KMS-11 (cell line): Measurements from ENCODE around the gene RAB44.

Experiments used
- H2AFZ ChIP-seq: fragments of 200-600 bp; sonication (generic); 2 replicates; pipeline ENCODE4 v1.6.1; 2016; ENCODE audit warnings: antibody characterized with exemption, mixed run types, low read depth
- H3K27ac ChIP-seq: fragments of 200-600 bp; sonication (generic); 2 replicates; pipeline ENCODE4 v1.6.1; 2016; ENCODE audit warnings: mild to moderate bottlenecking, mixed run types
- H3K27me3 ChIP-seq: fragments of 200-600 bp; sonication (generic); 2 replicates; pipeline ENCODE4 v1.6.1; 2017; ENCODE audit warnings: mild to moderate bottlenecking, low read depth, mixed run types, moderate library complexity; ENCODE audit not compliant: insufficient read depth
- H3K36me3 ChIP-seq: fragments of 200-600 bp; sonication (generic); 2 replicates; pipeline ENCODE4 v1.6.1; 2017; ENCODE audit warnings: mild to moderate bottlenecking, mixed run types; ENCODE audit not compliant: insufficient read depth
- H3K4me1 ChIP-seq: fragments of 200-600 bp; sonication (generic); 2 replicates; pipeline ENCODE4 v1.6.1; 2016; ENCODE audit warnings: mild to moderate bottlenecking, low read depth, mixed run types; ENCODE audit not compliant: poor library complexity, severe bottlenecking
- H3K4me2 ChIP-seq: fragments of 200-600 bp; sonication (generic); 2 replicates; pipeline ENCODE4 v1.7.0; 2016; ENCODE audit warnings: mild to moderate bottlenecking, mixed run types
- H3K4me3 ChIP-seq: fragments of 200-600 bp; sonication (generic); IDR thresholded peaks from 2 replicates; pipeline ENCODE4 v1.6.1; 2017; ENCODE audit warnings: low read depth, low read length, mixed read lengths; ENCODE audit not compliant: insufficient read depth
- H3K79me2 ChIP-seq: fragments of 200-600 bp; sonication (generic); 2 replicates; pipeline ENCODE4 v1.6.1; 2016; ENCODE audit warnings: low read depth, mixed run types; ENCODE audit not compliant: insufficient read depth
- H3K9ac ChIP-seq: fragments of 200-600 bp; sonication (generic); 2 replicates; pipeline ENCODE4 v1.6.1; 2016; ENCODE audit warnings: mild to moderate bottlenecking, mixed run types
- H4K20me1 ChIP-seq: fragments of 200-600 bp; sonication (generic); 2 replicates; pipeline ENCODE4 v1.6.1; 2016; ENCODE audit warnings: mild to moderate bottlenecking, mixed run types; ENCODE audit not compliant: insufficient read depth
- CTCF ChIP-seq: fragments of 200-600 bp; sonication (generic); conservative IDR thresholded peaks from 2 replicates; pipeline ENCODE4 v1.6.1; 2017; ENCODE audit warnings: low read depth, mild to moderate bottlenecking, antibody characterized with exemption, low read length, moderate library complexity, mixed read lengths

RAB44 gene

GRCh38 chr6:36774331-36774730 is 76.7 kb downstream of the RAB44 start:
- Histone ChIP-seq H3K4me2 (no peak overlapping the region), H3K36me3 (no peaks in the 10 kb centered on the region), H3K4me3 (no peak overlapping the region), H3K79me2 (no peaks in the 10 kb centered on the region), H4K20me1 (no peaks in the 10 kb centered on the region), H3K9ac (no peak overlapping the region), H3K27ac (no peak overlapping the region), H3K27me3 (no peaks in the 10 kb centered on the region; the same call in 1 of the 2 replicates), H3K4me1 (no peaks in the 10 kb centered on the region), H2AFZ (no peak overlapping the region)
- no peak for TF ChIP-seq CTCF

- Histone ChIP-seq H3K9ac (no peak overlapping the region), H4K20me1 (no peaks in the 10 kb centered on the region), H2AFZ (no peak overlapping the region), H3K4me1 (no peaks in the 10 kb centered on the region), H3K27ac (no peak overlapping the region), H3K79me2 (no peaks in the 10 kb centered on the region), H3K27me3 (no peaks in the 10 kb centered on the region; the same call in 1 of the 2 replicates), H3K4me2 (no peak overlapping the region), H3K4me3 (no peak overlapping the region), H3K36me3 (no peaks in the 10 kb centered on the region)
- no peak for TF ChIP-seq CTCF
These were observed 78.5 kb downstream of the RAB44 start for GRCh38 chr6:36776167-36776566.

- no peak overlapping the region for H3K9ac ChIP-seq
- no peaks in the 10 kb centered on the region for H3K36me3 ChIP-seq
- no peaks in the 10 kb centered on the region for H3K4me1 ChIP-seq
- no peak overlapping the region for H2AFZ ChIP-seq
- no peaks in the 10 kb centered on the region for H3K79me2 ChIP-seq
- no peaks in the 10 kb centered on the region for H4K20me1 ChIP-seq
- no peak for TF ChIP-seq CTCF
- H3K27ac ChIP-seq, result no peak overlapping the region
- H3K4me3 ChIP-seq, result no peak overlapping the region
- H3K4me2 ChIP-seq, result no peak overlapping the region
- no peaks in the 10 kb centered on the region; the same call in 1 of the 2 replicates for H3K27me3 ChIP-seq
These were observed 80.2 kb downstream of the RAB44 start for GRCh38 chr6:36777801-36778200.

- no peaks in the 10 kb centered on the region; the same call in 1 of the 2 replicates for H3K27me3 ChIP-seq
- no peak overlapping the region for H3K4me2 ChIP-seq
- no peaks in the 10 kb centered on the region for H3K79me2 ChIP-seq
These were observed 81.6 kb downstream of the RAB44 start for GRCh38 chr6:36779227-36779626.

More at GRCh38 chr6:36779227-36779626, 81.6 kb downstream of the RAB44 start:
- no peak overlapping the region for H3K27ac ChIP-seq
- H3K36me3 ChIP-seq, result no peaks in the 10 kb centered on the region
- H3K4me3 ChIP-seq, result no peak overlapping the region
- H3K4me1 ChIP-seq, result no peaks in the 10 kb centered on the region
- H3K9ac ChIP-seq, result no peak overlapping the region
- no peaks in the 10 kb centered on the region for H4K20me1 ChIP-seq
- no peak overlapping the region for H2AFZ ChIP-seq
- no peak for TF ChIP-seq CTCF
